Chondrocyte (in vitro differentiated cells): Measurements from ENCODE around the gene KIF4B. TPM values are rescaled to one million over a fixed set of nuclear protein-coding genes. Genes with fewer than 3 reads are reported as not detected.

Experiments
- DNase-seq: peaks from one replicate; pipeline ENCODE4 v3.0.0; 2021; ENCODE audit warnings: mixed read lengths, low spot score
- H3K27ac Mint-ChIP-seq: one replicate; pipeline ENCODE4 v1.8.0; 2021; ENCODE audit warnings: mild to moderate bottlenecking, moderate library complexity, mixed read lengths; ENCODE audit not compliant: unreplicated experiment
- H3K27me3 Mint-ChIP-seq: 2 replicates; pipeline ENCODE4 v1.8.0; 2021; ENCODE audit warnings: low read depth, mixed read lengths
- H3K36me3 Mint-ChIP-seq: 2 replicates; pipeline ENCODE4 v1.8.0; 2021; ENCODE audit warnings: low read depth, mixed read lengths
- H3K4me1 Mint-ChIP-seq: 2 replicates; pipeline ENCODE4 v1.8.0; 2021; ENCODE audit warnings: low read depth, mild to moderate bottlenecking, mixed read lengths
- H3K4me3 Mint-ChIP-seq: one replicate; pipeline ENCODE4 v1.8.0; 2021; ENCODE audit warnings: mild to moderate bottlenecking, moderate library complexity, mixed read lengths; ENCODE audit not compliant: unreplicated experiment
- H3K9me3 Mint-ChIP-seq: 2 replicates; pipeline ENCODE4 v1.8.0; 2021; ENCODE audit warnings: low read depth, mixed read lengths
- total RNA-seq: library from RNA; stranded (reverse); gene quantifications from 3 replicates; pipeline ENCODE4 v1.2.1, GENCODE V29; 2021
- TF ChIP-seq, protein P1 (sequence below): fragments of 200-600 bp; sonication (generic); IDR thresholded peaks from 2 replicates; pipeline ENCODE4 v1.5.0; 2021; ENCODE audit warnings: antibody characterized with exemption, mild to moderate bottlenecking, moderate library complexity

KIF4B gene
- total RNA-seq, 1 donor from 2014 or later = 0.07 TPM

DNA sequence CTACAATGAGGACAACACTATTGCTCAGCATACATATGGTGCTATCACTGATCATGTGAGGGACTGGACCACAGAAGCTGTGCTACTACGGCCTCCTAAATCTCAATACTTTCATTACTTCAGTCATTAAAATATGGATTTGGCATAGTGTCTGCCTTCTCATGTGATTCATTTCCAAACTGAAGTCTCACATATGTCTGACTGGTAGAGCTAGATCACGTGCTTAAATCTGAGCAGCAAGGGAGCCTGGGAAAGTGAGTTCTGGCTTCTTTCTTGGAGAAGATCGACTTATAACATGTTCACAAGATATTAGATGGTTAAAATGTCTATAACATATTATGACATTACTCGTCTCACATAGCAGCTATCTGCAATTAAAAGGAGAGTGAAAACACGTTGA is 8.3 kb downstream of the KIF4B start:
- TF ChIP-seq, protein P1, sequence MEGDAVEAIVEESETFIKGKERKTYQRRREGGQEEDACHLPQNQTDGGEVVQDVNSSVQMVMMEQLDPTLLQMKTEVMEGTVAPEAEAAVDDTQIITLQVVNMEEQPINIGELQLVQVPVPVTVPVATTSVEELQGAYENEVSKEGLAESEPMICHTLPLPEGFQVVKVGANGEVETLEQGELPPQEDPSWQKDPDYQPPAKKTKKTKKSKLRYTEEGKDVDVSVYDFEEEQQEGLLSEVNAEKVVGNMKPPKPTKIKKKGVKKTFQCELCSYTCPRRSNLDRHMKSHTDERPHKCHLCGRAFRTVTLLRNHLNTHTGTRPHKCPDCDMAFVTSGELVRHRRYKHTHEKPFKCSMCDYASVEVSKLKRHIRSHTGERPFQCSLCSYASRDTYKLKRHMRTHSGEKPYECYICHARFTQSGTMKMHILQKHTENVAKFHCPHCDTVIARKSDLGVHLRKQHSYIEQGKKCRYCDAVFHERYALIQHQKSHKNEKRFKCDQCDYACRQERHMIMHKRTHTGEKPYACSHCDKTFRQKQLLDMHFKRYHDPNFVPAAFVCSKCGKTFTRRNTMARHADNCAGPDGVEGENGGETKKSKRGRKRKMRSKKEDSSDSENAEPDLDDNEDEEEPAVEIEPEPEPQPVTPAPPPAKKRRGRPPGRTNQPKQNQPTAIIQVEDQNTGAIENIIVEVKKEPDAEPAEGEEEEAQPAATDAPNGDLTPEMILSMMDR = no peak

DNA sequence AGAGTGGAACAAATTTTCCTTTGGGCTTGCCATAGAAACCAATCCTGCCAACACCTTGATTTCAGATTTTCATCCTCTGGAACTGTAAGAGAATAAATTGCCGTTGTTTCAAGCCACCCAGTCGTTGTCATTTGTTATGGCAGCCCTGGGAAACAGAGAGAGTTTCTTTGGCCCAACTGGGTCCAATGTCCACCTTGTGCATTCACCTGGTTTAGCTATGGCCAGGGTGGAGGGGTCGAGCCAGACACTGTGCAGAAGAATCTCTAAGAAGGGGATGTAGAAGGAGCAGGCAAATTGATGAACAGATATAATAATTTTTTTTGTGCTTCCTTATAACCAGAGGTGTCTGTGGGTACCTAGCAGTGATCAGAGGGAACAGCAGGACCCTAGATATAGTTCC is 9.8 kb downstream of the KIF4B start:
- TF ChIP-seq, protein P1 = no peak
- H3K36me3 Mint-ChIP-seq = no peaks in the 10 kb centered on the region
- H3K9me3 Mint-ChIP-seq = peaks cover 4% of the 10 kb centered on the region
- peaks cover 18% of the 10 kb centered on the region for H3K27me3 Mint-ChIP-seq
- H3K4me3 Mint-ChIP-seq = no peak overlapping the region
- no peak for DNase-seq
- H3K27ac Mint-ChIP-seq = no peak overlapping the region
- H3K4me1 Mint-ChIP-seq = no peaks in the 10 kb centered on the region

More for the DNA sequence above, 8.3 kb downstream of the KIF4B start:
- DNase-seq = no peak
- no peaks in the 10 kb centered on the region for H3K4me1 Mint-ChIP-seq
- no peak overlapping the region for H3K27ac Mint-ChIP-seq
- H3K36me3 Mint-ChIP-seq = no peaks in the 10 kb centered on the region
- H3K4me3 Mint-ChIP-seq = no peak overlapping the region
- no peaks in the 10 kb centered on the region for H3K9me3 Mint-ChIP-seq
- H3K27me3 Mint-ChIP-seq = peaks cover 20% of the 10 kb centered on the region

DNA sequence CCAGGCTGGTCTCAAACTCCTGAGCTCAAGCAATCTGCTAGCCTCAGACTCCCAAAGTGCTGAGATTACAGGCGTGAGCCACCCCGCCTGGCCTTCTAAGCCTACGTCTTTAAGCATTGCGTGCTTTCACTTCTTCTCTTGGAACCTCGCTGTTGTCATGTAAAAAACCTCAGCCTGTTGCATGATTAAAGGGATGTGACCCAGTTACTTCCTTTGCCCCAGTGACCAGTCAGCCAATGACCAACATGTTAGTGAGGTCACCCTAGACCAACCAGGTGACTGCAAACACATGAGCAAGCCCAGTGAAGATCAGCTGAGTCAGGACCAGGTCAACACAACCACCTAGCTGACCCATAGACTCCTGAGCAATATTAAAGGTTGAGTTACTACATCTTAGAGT is 10.5 kb downstream of the KIF4B start:
- Mint-ChIP-seq H3K27ac (no peak overlapping the region), H3K27me3 (peaks cover 17% of the 10 kb centered on the region), H3K9me3 (peaks cover 10% of the 10 kb centered on the region), H3K4me3 (no peak overlapping the region), H3K36me3 (no peaks in the 10 kb centered on the region), H3K4me1 (no peaks in the 10 kb centered on the region)
- no peak for DNase-seq
- TF ChIP-seq, protein P1 = no peak

DNA sequence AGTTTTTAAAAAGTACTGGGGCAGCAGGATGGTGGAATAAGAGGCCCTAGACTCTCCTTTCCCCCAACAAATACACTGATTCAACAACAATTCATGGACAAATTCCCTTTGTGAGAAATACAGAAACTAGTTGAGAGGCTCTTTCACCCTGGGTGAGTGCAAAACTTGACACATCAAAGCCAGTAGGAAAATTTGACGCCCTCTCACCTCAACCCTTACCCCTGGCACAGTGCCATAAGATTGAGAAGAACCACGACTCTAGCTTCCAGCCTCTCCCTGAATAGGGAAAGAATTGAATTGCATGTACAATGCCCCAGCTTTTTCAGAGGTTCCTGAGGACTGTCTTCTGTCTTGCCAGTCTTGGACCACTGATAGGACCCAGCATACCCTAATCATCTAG is 12.3 kb downstream of the KIF4B start:
- peaks cover 12% of the 10 kb centered on the region for H3K27me3 Mint-ChIP-seq
- H3K27ac Mint-ChIP-seq = no peak overlapping the region
- DNase-seq = no peak
- H3K4me3 Mint-ChIP-seq = no peak overlapping the region
- no peaks in the 10 kb centered on the region for H3K4me1 Mint-ChIP-seq
- H3K36me3 Mint-ChIP-seq = no peaks in the 10 kb centered on the region
- peaks cover 17% of the 10 kb centered on the region for H3K9me3 Mint-ChIP-seq
- TF ChIP-seq, protein P1 = no peak

DNA sequence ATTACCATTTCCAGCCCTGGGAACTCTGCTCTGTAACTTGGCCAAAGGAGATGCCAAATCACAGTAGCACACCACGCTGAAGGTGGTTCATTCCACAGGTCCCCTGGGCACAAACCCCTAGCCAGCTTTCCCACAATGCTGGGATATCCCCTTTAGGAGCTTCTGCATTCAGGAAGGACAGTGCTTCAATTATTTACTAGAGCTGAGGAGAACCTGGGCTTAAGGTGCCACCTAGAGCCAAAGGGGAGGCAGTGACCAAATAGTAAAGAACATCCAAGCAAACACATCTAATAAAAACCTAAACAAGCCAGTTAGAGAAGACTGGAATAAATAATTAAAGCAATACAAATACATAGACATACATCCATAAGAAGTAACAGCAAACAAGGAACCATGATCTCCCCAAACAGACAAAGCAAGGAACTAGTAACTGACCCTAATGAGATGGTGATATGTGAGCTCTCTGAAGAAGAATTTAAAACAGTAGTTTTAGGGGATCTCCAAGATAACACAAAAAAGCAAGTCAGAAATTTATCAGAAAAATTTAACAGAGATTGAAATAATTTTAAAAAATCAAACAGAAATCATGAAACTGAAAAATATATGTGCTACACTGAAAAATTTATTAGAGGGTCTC is 14.6 kb downstream of the KIF4B start:
- Mint-ChIP-seq H3K36me3 (no peaks in the 10 kb centered on the region), H3K27me3 (peaks cover 5% of the 10 kb centered on the region), H3K9me3 (peaks cover 17% of the 10 kb centered on the region), H3K27ac (no peak overlapping the region), H3K4me1 (no peaks in the 10 kb centered on the region), H3K4me3 (no peak overlapping the region)
- TF ChIP-seq, protein P1 = no peak
- DNase-seq = no peak
